Vagina (tissue), 2 donors: ENCODE data around the gene SSR2. TPM values are rescaled to one million over a fixed set of nuclear protein-coding genes. Genes with fewer than 3 reads are reported as not detected.

Experiments
- DNase-seq, 2 donors: peaks; one replicate each; pipeline ENCODE4 v3.0.0-alpha.2; 2017; ENCODE audit errors: extremely low spot score in 2 of 2
- H3K27ac ChIP-seq: fragments of 200-600 bp; sonication (generic); one replicate; pipeline ENCODE4 v1.5.1; 2019
- H3K27me3 ChIP-seq: fragments of 200-600 bp; sonication (generic); one replicate; pipeline ENCODE4 v1.5.1; 2019
- H3K36me3 ChIP-seq, 2 donors: fragments of 200-600 bp; sonication (generic); one replicate each; pipeline ENCODE4 v1.5.1; 2017 to 2019
- H3K4me1 ChIP-seq: fragments of 200-600 bp; sonication (generic); one replicate; pipeline ENCODE4 v1.5.1; 2019
- H3K4me3 ChIP-seq, 2 donors: fragments of 200-600 bp; sonication (generic); 1 replicate in 1 of 2; 2 replicates in 1 of 2; pipeline ENCODE4 v1.5.1; 2016 to 2019
- H3K9me3 ChIP-seq: fragments of 200-600 bp; sonication (generic); one replicate; pipeline ENCODE4 v1.5.1; 2019
- CTCF ChIP-seq, 3 experiments: fragments of 450-650 bp in 2 of 3; fragments of 200-600 bp in 1 of 3; sonication (generic) in 1 of 3; IDR thresholded peaks; one replicate each; pipeline ENCODE4 v1.5.1; 2017 to 2019; ENCODE audit warnings: antibody characterized with exemption in 3 of 3, mild to moderate bottlenecking in 2 of 3, moderate library complexity in 2 of 3
- POLR2A ChIP-seq, 2 donors: fragments of 450-650 bp; IDR thresholded peaks; one replicate each; pipeline ENCODE4 v1.6.1; 2017; ENCODE audit warnings: antibody characterized with exemption in 2 of 2, mild to moderate bottlenecking in 2 of 2, moderate library complexity in 2 of 2
- POLR2AphosphoS5 ChIP-seq, 2 donors: sonication (generic); formaldehyde crosslinking; IDR thresholded peaks; one replicate each; pipeline ENCODE4 v1.9.0; 2017; ENCODE audit warnings: antibody characterized with exemption in 2 of 2, mild to moderate bottlenecking in 2 of 2, low read depth in 1 of 2; ENCODE audit not compliant: insufficient read depth in 1 of 2
- intact Hi-C: fragments of 100-400 bp; cut with DNase I; formaldehyde crosslinking; loops from one replicate; pipeline ENCODE4 v1.15.1; 2023
- total RNA-seq: library from RNA; depleted of rRNA; stranded (reverse); fragments of >200 nt; gene quantifications from one replicate; pipeline ENCODE4 v1.2.3, GENCODE V29; 2016

Gene SSR2
- total RNA-seq, 1 donor from 2014 or later: 187 TPM

- peaks cover 71% of the 10 kb centered on the region for H3K4me1 ChIP-seq
- no peaks in the 10 kb centered on the region for H3K27me3 ChIP-seq
- intact Hi-C loops: loop anchor here (5.0 kb wide), 1 partner anchor 39 kb away; the partner anchor contains the start of gene RXFP4
- no peak for DNase-seq
- peak in 1 of 2 donors; percentile 36 for TF ChIP-seq POLR2AphosphoS5 (IDR thresholded peaks at IDR 0.05; ENCODE audit: insufficient read depth in 1 of 2, low read depth in 1 of 2)
- no peak for TF ChIP-seq CTCF (IDR thresholded peaks at IDR 0.05)
- peak overlapping the region; percentile 26 to 36 for H3K4me3 ChIP-seq
- H3K27ac ChIP-seq: peak overlapping the region; percentile 95
- H3K9me3 ChIP-seq: no peaks in the 10 kb centered on the region
- no peaks in the 10 kb centered on the region for H3K36me3 ChIP-seq
These were observed 39.3 kb downstream of the SSR2 start for GRCh38 chr1:155981266-155982088.

DNA sequence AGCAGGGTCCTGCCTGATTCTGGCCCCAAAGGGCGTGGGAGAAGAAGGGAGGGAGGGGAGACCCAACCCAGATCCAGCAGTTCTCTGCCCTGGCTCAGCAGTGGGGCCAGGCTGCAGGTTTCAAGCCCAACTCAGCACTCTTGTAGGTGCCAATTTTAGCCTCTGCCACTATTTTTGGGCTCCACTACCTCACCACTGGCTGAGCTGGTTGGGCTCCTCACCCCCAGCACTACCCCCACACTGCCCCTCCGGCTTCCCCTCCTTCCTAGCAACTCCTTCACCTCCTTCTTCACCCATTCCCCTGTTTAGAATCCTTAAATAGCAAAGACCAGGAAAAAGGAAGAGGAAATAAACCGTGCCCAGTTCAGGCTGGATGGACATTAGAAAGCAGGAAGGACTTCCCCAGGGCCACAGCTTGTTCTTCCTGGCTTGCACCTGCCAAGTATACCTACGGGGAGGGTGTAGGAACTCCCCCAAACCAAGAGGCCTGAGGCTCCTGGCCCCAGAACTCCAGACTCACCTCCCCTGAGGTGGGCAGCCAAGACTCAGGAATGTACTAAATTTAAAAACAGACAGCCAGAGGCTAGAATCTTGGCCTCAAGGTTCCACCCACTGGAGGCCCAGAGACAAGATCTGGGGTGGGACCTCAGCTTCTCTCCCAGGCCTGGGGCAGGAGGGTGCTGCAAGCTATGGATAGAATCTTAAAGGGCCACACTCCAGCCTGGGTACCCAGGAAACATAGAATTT is 41.0 kb downstream of the SSR2 start:
- H3K27ac ChIP-seq: peak overlapping the region; percentile 95
- H3K27me3 ChIP-seq: no peaks in the 10 kb centered on the region
- DNase-seq: no peak
- peaks cover 87% of the 10 kb centered on the region for H3K4me1 ChIP-seq
- TF ChIP-seq POLR2A (IDR thresholded peaks at IDR 0.05) (no peak), POLR2AphosphoS5 (IDR thresholded peaks at IDR 0.05; ENCODE audit: insufficient read depth in 1 of 2, low read depth in 1 of 2) (peak in 1 of 2 donors; percentile 41), CTCF (IDR thresholded peaks at IDR 0.05) (no peak)
- peak overlapping the region; percentile 85 to 87 for H3K4me3 ChIP-seq
- H3K36me3 ChIP-seq: no peaks in the 10 kb centered on the region
- intact Hi-C loops: loop anchor here (5.0 kb wide), 1 partner anchor 37 kb away; the partner anchor contains the start of gene RXFP4
- no peaks in the 10 kb centered on the region for H3K9me3 ChIP-seq

- DNase-seq: no peak
- H3K27ac ChIP-seq: peak overlapping the region; percentile 95
- H3K36me3 ChIP-seq: no peaks in the 10 kb centered on the region
- TF ChIP-seq CTCF (IDR thresholded peaks at IDR 0.05) (no peak), POLR2A (IDR thresholded peaks at IDR 0.05) (no peak), POLR2AphosphoS5 (IDR thresholded peaks at IDR 0.05; ENCODE audit: insufficient read depth in 1 of 2, low read depth in 1 of 2) (no peak)
- H3K9me3 ChIP-seq: no peaks in the 10 kb centered on the region
- peaks cover 89% of the 10 kb centered on the region for H3K4me1 ChIP-seq
- intact Hi-C loops: no loop called here
- H3K27me3 ChIP-seq: no peaks in the 10 kb centered on the region
- peak overlapping the region; percentile 85 to 87 for H3K4me3 ChIP-seq
These were observed 41.8 kb downstream of the SSR2 start for GRCh38 chr1:155978973-155979429.

- no peak for DNase-seq
- Histone ChIP-seq H3K27me3 (no peaks in the 10 kb centered on the region), H3K36me3 (no peaks in the 10 kb centered on the region), H3K4me1 (peaks cover 89% of the 10 kb centered on the region), H3K9me3 (no peaks in the 10 kb centered on the region), H3K27ac (peak within 1 kb of the TSS; percentile 95), H3K4me3 (peak within 1 kb of the TSS; percentile 85 to 87)
- intact Hi-C loops: no loop called here
- TF ChIP-seq POLR2AphosphoS5 (IDR thresholded peaks at IDR 0.05; ENCODE audit: insufficient read depth in 1 of 2, low read depth in 1 of 2): peak in 1 of 2 donors; percentile 92
- TF ChIP-seq CTCF (IDR thresholded peaks at IDR 0.05): no peak
- peak in 1 of 2 donors; percentile 81 for TF ChIP-seq POLR2A (IDR thresholded peaks at IDR 0.05)
These were observed 42.3 kb downstream of the SSR2 start, which contains the start of gene ARHGEF2 for GRCh38 chr1:155978325-155978972. Gene ARHGEF2 (minus strand): TSS chr1:155978547. CDS start chr1:155978427, 120 bp downstream.
